BE2C (cell line): ENCODE results near the gene SYVN1. TPM values are rescaled to one million over a fixed set of nuclear protein-coding genes. Genes with fewer than 3 reads are reported as not detected.
A peak's percentile ranks its signal among the peaks of the same experiment; 100 is the strongest.
"Not testable (repeated sequence)": the region's sequence is repeated elsewhere in the genome, so short reads cannot be mapped to it uniquely, and the experiment has no call there.

ENCODE experiments used
- DNase-seq: peaks from one replicate; pipeline ENCODE4 v3.0.0-alpha.2; 2020
- H3K27me3 ChIP-seq: fragments of 250-450 bp; sonication (Bioruptor Pico); 2 replicates; pipeline ENCODE4 v1.5.1; 2020; ENCODE audit warnings: mild to moderate bottlenecking
- H3K36me3 ChIP-seq: fragments of 250-450 bp; sonication (Bioruptor Pico); 2 replicates; pipeline ENCODE4 v1.5.1; 2020; ENCODE audit warnings: mild to moderate bottlenecking
- H3K4me1 ChIP-seq: fragments of 250-450 bp; sonication (Bioruptor Pico); 2 replicates; pipeline ENCODE4 v1.5.1; 2020
- H3K4me3 ChIP-seq: 2 replicates; pipeline ENCODE4 v1.5.1; 2011; ENCODE audit warnings: low read depth, low read length
- H3K9me3 ChIP-seq: fragments of 250-450 bp; sonication (Bioruptor Pico); 2 replicates; pipeline ENCODE4 v1.5.1; 2020
- polyA plus RNA-seq: library from polyadenylated mRNA; unstranded; fragments of >200 nt; gene quantifications from one replicate; pipeline ENCODE4 v1.2.1, GENCODE V29; 2012; ENCODE audit warnings: low read depth, missing spikeins; ENCODE audit not compliant: insufficient read length, insufficient read depth
- TF ChIP-seq, protein P1 (sequence below): IDR thresholded peaks from 2 replicates; pipeline ENCODE4 v1.5.1; 2012; ENCODE audit warnings: mild to moderate bottlenecking, low read depth, low read length

Gene SYVN1
- polyA plus RNA-seq: 52.2 TPM

DNA sequence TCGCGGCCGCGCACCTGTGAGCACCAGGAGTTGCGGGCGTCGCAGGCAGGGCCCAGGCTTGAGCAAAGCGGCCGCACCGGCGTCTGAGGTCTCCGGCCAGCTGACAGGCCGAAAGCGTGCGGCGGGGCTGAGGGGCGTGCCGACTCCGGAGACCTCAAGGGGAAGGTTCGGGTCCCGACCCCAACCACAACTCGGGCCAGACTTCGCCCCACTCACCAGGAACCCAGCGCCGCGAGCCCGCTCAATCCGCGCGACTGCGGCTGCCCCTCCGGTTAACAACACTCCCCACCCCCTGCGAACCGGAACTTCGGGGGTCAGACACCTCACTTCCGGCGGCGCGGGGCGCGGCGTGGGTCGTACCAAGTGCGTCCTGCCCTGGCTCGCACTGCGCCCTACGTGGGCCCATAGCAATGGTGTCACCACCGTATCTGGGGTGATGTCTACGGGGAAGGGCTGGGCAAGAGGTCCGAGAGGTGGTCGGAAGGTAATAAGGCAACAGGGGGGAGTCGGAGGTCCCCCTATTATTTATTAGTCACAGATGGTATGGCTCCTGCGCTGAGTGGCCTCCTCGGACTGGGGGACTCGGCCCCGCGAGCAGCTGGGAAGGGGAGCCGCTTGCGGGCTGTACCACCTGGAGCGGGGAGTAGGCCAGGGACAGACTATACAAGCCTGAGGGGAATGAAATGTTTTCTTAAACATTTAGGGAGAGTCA is at the start of gene SYVN1:
TSS of gene SYVN1 (minus strand) at position 280 of the 712 bp plus-strand sequence. CDS start 918 bp downstream, outside the sequence.
- no peaks in the 10 kb centered on the region for H3K4me1 ChIP-seq
- H3K27me3 ChIP-seq: no peaks in the 10 kb centered on the region
- H3K4me3 ChIP-seq: peak within 1 kb of the TSS; percentile 73
- peak; percentile 84 for DNase-seq
- H3K9me3 ChIP-seq: no peaks in the 10 kb centered on the region
- peaks cover 9% of the 10 kb centered on the region; the same call in 1 of the 2 replicates for H3K36me3 ChIP-seq
- TF ChIP-seq, protein P1, sequence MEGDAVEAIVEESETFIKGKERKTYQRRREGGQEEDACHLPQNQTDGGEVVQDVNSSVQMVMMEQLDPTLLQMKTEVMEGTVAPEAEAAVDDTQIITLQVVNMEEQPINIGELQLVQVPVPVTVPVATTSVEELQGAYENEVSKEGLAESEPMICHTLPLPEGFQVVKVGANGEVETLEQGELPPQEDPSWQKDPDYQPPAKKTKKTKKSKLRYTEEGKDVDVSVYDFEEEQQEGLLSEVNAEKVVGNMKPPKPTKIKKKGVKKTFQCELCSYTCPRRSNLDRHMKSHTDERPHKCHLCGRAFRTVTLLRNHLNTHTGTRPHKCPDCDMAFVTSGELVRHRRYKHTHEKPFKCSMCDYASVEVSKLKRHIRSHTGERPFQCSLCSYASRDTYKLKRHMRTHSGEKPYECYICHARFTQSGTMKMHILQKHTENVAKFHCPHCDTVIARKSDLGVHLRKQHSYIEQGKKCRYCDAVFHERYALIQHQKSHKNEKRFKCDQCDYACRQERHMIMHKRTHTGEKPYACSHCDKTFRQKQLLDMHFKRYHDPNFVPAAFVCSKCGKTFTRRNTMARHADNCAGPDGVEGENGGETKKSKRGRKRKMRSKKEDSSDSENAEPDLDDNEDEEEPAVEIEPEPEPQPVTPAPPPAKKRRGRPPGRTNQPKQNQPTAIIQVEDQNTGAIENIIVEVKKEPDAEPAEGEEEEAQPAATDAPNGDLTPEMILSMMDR: no peak

DNA sequence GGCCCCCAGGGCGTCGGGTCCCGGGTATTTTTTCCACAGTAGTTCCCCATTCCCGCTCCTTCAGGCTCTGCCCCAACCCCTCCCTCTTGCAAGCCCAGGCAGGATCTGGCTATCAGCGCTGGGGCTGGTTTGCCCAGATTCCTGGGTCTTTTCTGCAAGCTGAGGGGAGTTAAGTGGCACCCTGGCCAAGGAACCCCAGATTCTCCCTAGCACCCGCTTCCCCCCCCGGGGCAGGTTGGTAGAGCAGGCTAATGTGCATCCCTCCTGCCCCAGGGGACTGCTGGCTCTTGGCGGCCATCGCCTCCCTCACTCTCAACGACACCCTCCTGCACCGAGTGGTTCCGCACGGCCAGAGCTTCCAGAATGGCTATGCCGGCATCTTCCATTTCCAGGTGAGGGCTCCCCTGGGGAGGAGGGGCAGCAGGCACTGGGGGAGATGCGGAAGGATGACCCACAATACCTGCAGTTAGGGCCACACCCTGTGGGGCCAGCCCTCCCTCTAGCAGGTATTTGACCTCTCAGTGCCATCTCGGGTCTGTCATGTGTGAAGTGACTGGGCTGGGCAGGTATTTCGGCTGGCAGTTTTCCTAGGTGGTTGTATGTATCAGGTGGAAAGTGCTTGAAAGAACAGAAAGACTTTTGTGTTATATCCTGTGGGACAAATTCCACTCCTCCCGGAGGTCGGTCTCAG is 49.0 kb upstream of the SYVN1 start:
- TF ChIP-seq, protein P1: no peak
- no peak overlapping the region for H3K4me3 ChIP-seq
- H3K27me3 ChIP-seq: no peaks in the 10 kb centered on the region
- H3K36me3 ChIP-seq: no peaks in the 10 kb centered on the region
- no peaks in the 10 kb centered on the region for H3K4me1 ChIP-seq
- H3K9me3 ChIP-seq: no peaks in the 10 kb centered on the region
- no peak for DNase-seq

- TF ChIP-seq, protein P1: no peak
- Histone ChIP-seq H3K9me3 (no peaks in the 10 kb centered on the region), H3K4me3 (peak overlapping the region; percentile 60), H3K4me1 (no peaks in the 10 kb centered on the region), H3K27me3 (no peaks in the 10 kb centered on the region), H3K36me3 (no peaks in the 10 kb centered on the region)
- no peak for DNase-seq
These were observed 48.2 kb upstream of the SYVN1 start for GRCh38 chr11:65182258-65183170.

- H3K9me3 ChIP-seq: no peaks in the 10 kb centered on the region
- no peaks in the 10 kb centered on the region for H3K4me1 ChIP-seq
- DNase-seq: peak; percentile 71
- TF ChIP-seq, protein P1: no peak
- H3K4me3 ChIP-seq: peak within 1 kb of the TSS; percentile 60
- H3K27me3 ChIP-seq: no peaks in the 10 kb centered on the region
- no peaks in the 10 kb centered on the region for H3K36me3 ChIP-seq
These were observed 47.4 kb upstream of the SYVN1 start, which contains the start of gene CAPN1 for GRCh38 chr11:65181569-65182257. Gene CAPN1, plus strand, starts transcription at chr11:65181928. Its CDS starts 774 bp downstream, at chr11:65182702.

DNA sequence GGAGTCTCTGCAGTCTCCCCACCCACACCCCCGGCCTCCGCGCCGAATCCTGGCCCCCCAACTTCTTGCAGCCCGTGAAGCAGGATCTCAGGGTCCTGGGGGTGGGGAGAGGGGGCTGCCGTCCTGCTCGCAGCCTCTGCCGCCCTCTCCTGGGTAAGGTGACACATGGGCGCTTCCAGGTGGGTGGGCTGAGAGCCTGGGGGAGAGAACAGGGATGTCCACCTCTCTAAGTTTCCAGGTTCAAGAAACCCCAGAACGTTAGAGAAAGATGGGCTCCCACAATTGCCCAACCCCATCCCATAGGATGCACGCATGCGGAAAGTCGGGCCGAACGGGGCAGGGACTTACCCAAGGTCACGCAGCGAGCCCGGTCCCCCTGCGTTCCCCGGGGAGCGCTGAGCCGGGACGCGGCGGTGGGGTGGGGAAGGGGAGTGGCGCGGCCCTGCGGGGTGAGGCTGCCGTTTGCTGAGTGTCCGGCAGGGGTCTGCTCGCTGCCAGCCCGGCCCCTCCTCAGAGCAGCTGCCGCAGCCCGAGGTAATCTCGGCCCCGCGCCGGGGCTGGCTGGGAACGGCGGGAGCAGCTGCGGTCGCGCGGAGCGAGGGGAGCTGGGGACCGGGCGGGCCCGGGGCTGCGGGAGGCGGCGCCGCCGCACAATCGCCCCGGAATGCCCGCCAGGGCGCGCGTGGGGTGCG is 46.7 kb upstream of the SYVN1 start:
- Histone ChIP-seq H3K4me1 (no peaks in the 10 kb centered on the region), H3K27me3 (no peaks in the 10 kb centered on the region), H3K36me3 (no peaks in the 10 kb centered on the region), H3K9me3 (no peaks in the 10 kb centered on the region), H3K4me3 (peak overlapping the region; percentile 60)
- TF ChIP-seq, protein P1: peak; percentile 17; the same call in 1 of the 2 replicates
- DNase-seq: peak; percentile 82

DNA sequence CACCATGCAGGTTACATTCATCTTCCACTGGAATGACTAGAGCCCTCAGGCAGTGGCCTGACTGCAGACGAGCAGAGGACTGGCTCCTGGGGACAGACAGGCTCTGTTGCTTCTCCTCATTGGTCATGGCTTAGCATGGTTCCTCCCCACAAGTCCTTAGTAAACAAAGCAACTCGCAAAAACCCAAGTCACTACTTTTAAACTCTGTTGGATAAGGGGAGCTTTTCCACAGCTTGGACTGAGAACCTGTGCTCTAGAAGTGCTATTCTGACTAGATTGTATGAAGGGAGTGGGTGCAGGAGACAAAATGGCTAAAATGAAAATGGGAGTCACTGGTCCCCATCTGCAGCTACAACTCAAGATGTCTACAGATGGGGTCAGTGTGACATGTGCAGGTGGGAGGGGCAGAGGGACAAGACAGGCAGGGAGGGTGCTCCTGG is 40.3 kb upstream of the SYVN1 start:
- H3K36me3 ChIP-seq, H3K9me3 ChIP-seq, H3K27me3 ChIP-seq, H3K4me3 ChIP-seq, H3K4me1 ChIP-seq: not testable (repeated sequence)
- peak; percentile 20 for DNase-seq
